Tibial artery (tissue), 4 donors: ENCODE data around the gene SCNN1G.
"Not testable (repeated sequence)": the region's sequence is repeated elsewhere in the genome, so short reads cannot be mapped to it uniquely, and the experiment has no call there.

Experiments
- DNase-seq, 2 donors: peaks; one replicate each; pipeline ENCODE4 v3.0.0-alpha.2; 2019
- H3K27ac ChIP-seq, 2 donors: fragments of 200-600 bp; sonication (generic) in 1 of 2; 1 replicate in 1 of 2; 2 replicates in 1 of 2; pipeline ENCODE4 v1.5.1; 2018 to 2019; ENCODE audit warnings: mild to moderate bottlenecking in 1 of 2
- H3K27me3 ChIP-seq, 2 donors: fragments of 200-600 bp; sonication (generic) in 1 of 2; one replicate each; pipeline versions ENCODE4 v1.5.1 to v1.6.0; 2016 to 2019
- H3K36me3 ChIP-seq, 3 donors: fragments of 200-600 bp; sonication (generic) in 2 of 3; one replicate each; pipeline ENCODE4 v1.5.1; 2016 to 2019; ENCODE audit warnings: mild to moderate bottlenecking in 2 of 3
- H3K4me1 ChIP-seq, 4 donors: fragments of 200-600 bp; sonication (generic) in 2 of 4; 1 replicate in 3 of 4; 2 replicates in 1 of 4; pipeline ENCODE4 v1.5.1; 2016 to 2019
- H3K4me3 ChIP-seq, 2 donors: fragments of 200-600 bp; sonication (generic) in 1 of 2; 1 replicate in 1 of 2; 2 replicates in 1 of 2; pipeline ENCODE4 v1.5.1; 2018 to 2019; ENCODE audit warnings: mild to moderate bottlenecking in 2 of 2
- H3K9me3 ChIP-seq, 3 donors: fragments of 200-600 bp; sonication (generic) in 1 of 3; one replicate each; pipeline ENCODE4 v1.5.1; 2016 to 2019
- intact Hi-C: fragments of 100-400 bp; cut with DNase I; formaldehyde crosslinking; loops from one replicate; pipeline ENCODE4 v1.15.0; 2023; ENCODE audit warnings: low total_unique reads
- TF ChIP-seq, protein P1 (sequence below), 2 experiments: fragments of 200-600 bp in 1 of 2; fragments of 450-650 bp in 1 of 2; IDR thresholded peaks; one replicate each; pipeline ENCODE4 v1.5.1; 2017 to 2019; ENCODE audit warnings: antibody characterized with exemption in 2 of 2, mild to moderate bottlenecking in 1 of 2, moderate library complexity in 1 of 2

Gene SCNN1G

GRCh38 chr16:23140107-23140506 lies 42.4 kb upstream of the SCNN1G start:
- Histone ChIP-seq H3K27ac (no peak overlapping the region), H3K4me1 (peaks cover 0 to 17% (median 8%) of the 10 kb centered on the region in 4 donors), H3K27me3 (no peaks in the 10 kb centered on the region), H3K4me3 (no peak overlapping the region), H3K36me3 (peaks cover 0 to 6% (median 0%) of the 10 kb centered on the region in 3 donors), H3K9me3 (peaks cover 0 to 4% (median 0%) of the 10 kb centered on the region in 3 donors)
- no peak for DNase-seq
- TF ChIP-seq, protein P1, sequence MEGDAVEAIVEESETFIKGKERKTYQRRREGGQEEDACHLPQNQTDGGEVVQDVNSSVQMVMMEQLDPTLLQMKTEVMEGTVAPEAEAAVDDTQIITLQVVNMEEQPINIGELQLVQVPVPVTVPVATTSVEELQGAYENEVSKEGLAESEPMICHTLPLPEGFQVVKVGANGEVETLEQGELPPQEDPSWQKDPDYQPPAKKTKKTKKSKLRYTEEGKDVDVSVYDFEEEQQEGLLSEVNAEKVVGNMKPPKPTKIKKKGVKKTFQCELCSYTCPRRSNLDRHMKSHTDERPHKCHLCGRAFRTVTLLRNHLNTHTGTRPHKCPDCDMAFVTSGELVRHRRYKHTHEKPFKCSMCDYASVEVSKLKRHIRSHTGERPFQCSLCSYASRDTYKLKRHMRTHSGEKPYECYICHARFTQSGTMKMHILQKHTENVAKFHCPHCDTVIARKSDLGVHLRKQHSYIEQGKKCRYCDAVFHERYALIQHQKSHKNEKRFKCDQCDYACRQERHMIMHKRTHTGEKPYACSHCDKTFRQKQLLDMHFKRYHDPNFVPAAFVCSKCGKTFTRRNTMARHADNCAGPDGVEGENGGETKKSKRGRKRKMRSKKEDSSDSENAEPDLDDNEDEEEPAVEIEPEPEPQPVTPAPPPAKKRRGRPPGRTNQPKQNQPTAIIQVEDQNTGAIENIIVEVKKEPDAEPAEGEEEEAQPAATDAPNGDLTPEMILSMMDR (IDR thresholded peaks at IDR 0.05): no peak
- intact Hi-C loops: no loop called here

DNA sequence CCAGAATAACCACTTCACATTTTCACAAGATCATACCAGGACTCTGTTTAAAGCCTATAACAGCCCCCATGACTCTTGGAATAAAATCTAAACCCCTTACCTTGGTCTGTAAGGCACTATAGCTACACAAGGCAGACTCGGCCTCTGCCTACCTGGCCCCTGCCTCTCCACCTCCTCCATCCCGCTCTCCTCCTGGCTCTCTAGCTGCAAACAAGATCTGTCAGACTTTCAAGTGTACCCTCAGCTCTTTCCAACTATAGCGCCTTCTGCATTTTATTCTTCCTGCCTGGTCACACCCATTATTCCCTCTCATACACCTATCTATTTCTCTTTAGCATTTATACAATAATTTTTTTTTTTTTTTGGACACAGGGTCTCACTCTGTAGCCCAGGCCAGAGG lies 41.5 kb upstream of the SCNN1G start:
- TF ChIP-seq, protein P1 (IDR thresholded peaks at IDR 0.05): no peak
- no peak for DNase-seq
- H3K27ac ChIP-seq: no peak overlapping the region
- peaks cover 0 to 6% (median 0%) of the 10 kb centered on the region in 3 donors for H3K36me3 ChIP-seq
- H3K27me3 ChIP-seq: no peaks in the 10 kb centered on the region
- no peak overlapping the region for H3K4me3 ChIP-seq
- intact Hi-C loops: no loop called here
- peaks cover 0 to 4% (median 0%) of the 10 kb centered on the region in 3 donors for H3K9me3 ChIP-seq
- peaks cover 0 to 26% (median 16%) of the 10 kb centered on the region in 4 donors for H3K4me1 ChIP-seq

DNA sequence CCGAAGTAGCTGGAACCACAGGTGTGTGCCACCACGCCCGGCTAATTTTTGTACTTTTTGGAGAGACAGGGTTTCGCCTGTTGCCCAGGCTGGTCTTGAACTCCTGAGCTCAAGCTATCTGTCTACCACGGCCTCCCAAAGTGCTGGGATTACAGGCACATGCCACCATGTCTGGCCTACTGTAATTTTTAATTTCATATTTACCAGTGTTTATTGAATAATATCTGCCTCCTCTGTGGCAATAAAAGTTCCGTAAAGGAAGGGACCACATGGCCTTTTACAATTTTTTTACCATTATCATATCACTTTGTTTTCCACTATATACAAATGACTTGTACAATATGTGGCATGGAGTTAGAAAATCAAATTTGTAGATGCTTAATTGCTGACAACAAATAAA lies 41.0 kb upstream of the SCNN1G start:
- Histone ChIP-seq H3K27me3 (no peaks in the 10 kb centered on the region), H3K27ac (no peak overlapping the region), H3K9me3 (peaks cover 0 to 4% (median 0%) of the 10 kb centered on the region in 3 donors), H3K4me1 (peaks cover 0 to 31% (median 19%) of the 10 kb centered on the region in 4 donors), H3K36me3 (peaks cover 0 to 6% (median 0%) of the 10 kb centered on the region in 3 donors), H3K4me3 (no peak overlapping the region)
- DNase-seq: no peak
- TF ChIP-seq, protein P1 (IDR thresholded peaks at IDR 0.05): no peak
- intact Hi-C loops: no loop called here

- TF ChIP-seq, protein P1 (IDR thresholded peaks at IDR 0.05): no peak
- intact Hi-C loops: no loop called here
- peaks cover 0 to 35% (median 23%) of the 10 kb centered on the region in 4 donors for H3K4me1 ChIP-seq
- H3K27ac ChIP-seq: no peak overlapping the region
- H3K27me3 ChIP-seq: no peaks in the 10 kb centered on the region
- no peaks in the 10 kb centered on the region for H3K9me3 ChIP-seq
- H3K4me3 ChIP-seq: no peak overlapping the region
- DNase-seq: no peak
- no peaks in the 10 kb centered on the region for H3K36me3 ChIP-seq
Measured at GRCh38 chr16:23141959-23142740, 40.4 kb upstream of the SCNN1G start.

- no peak overlapping the region for H3K27ac ChIP-seq
Measured at GRCh38 chr16:23143391-23143790, 39.2 kb upstream of the SCNN1G start.

GRCh38 chr16:23144393-23144792 lies 38.2 kb upstream of the SCNN1G start:
- DNase-seq, H3K27ac ChIP-seq, H3K4me3 ChIP-seq, H3K36me3 ChIP-seq, H3K9me3 ChIP-seq, H3K27me3 ChIP-seq, intact Hi-C loops: not testable (repeated sequence)
- peaks cover 0 to 49% (median 31%) of the 10 kb centered on the region in 4 donors for H3K4me1 ChIP-seq

More at GRCh38 chr16:23143391-23143790, 39.2 kb upstream of the SCNN1G start:
- Histone ChIP-seq H3K36me3 (no peaks in the 10 kb centered on the region), H3K9me3 (no peaks in the 10 kb centered on the region), H3K4me1 (peaks cover 0 to 48% (median 29%) of the 10 kb centered on the region in 4 donors), H3K4me3 (no peak overlapping the region), H3K27me3 (no peaks in the 10 kb centered on the region)
- no peak for DNase-seq
- intact Hi-C loops: no loop called here
- TF ChIP-seq, protein P1 (IDR thresholded peaks at IDR 0.05): no peak
